ENCODE measurements around the gene HEPHL1.

The HEPHL1 gene

DNA sequence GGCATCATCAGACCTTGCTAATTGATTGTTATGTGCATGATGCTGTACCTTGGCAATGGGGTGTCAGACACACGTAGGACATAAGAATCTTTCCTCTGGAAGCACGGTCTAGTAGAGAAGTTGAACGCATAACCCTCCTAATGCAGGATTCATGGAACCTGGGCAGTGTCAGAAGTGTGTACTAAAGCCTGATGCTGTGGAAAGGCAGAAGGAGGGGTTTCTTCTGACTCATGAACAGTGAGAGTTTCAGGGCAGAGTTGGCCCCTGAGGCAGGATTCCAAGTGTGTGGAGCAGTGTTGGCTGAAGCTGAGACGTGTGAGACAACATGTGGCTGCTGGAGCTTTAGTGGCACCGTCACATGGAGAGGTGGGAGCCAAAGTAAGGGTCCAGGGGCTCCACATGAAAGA is 111.0 kb downstream of the HEPHL1 start:
- DNase-seq = no peak

DNA sequence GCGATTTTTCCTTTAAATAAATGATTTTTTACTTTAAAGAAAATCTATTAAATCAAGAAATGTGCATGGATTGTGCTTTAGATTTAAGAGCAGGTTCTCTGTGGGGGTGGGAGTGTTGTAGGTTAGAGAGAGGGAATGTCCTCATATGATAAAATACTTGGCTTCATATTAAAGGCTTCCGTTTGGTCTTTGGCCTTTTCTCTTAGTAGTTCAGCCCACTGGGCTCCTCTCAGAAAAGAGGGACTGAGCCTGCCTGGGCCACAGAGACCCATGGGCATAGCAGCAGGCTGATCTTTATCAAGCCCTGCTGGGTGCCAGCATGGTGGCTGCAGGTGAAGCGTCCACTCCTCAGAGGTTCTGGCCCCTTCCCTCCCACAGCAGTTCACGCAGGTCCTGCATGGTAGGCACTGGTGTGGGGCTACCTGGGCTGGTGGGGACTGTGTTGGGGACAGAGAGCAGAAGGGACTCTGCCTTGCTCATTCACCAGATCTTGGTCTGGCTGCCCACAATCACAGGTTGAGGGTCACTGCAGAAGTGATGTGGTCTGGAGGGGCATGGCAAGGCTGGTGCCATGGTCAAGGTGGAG is 111.8 kb downstream of the HEPHL1 start:
- DNase-seq = no peak

- DNase-seq = no peak
Measured at GRCh38 chr11:94133752-94134151, 112.6 kb downstream of the HEPHL1 start.

GRCh38 chr11:94134651-94135512 is 113.7 kb downstream of the HEPHL1 start:
- peak; percentile 25 for DNase-seq

GRCh38 chr11:94139416-94139815 is 118.3 kb downstream of the HEPHL1 start:
- DNase-seq = no peak

DNA sequence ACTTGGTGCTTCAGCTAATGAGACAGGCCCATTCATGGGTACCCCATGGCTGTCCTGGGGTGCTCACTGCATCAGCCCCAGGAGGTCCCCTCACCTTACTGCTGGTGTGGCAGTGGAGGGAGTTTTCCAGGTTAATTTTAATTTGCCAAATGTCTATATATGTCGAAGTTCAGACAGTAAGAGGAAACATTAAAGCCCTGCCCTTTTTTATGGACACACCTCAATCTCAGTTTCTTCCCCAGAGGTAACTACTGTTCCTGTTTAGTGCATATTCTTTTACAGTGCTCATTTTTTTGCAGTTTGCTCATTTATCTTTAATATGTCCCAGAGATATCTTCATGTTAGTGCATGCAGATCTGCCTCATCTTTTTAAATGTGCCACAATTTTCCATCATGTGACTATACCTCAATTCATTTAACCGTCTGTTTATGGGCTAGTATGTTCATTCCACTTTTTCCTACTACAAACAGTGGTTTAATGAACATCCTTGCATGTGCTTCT is 119.1 kb downstream of the HEPHL1 start:
- DNase-seq = no peak

- DNase-seq = no peak
Measured at GRCh38 chr11:94141511-94142307, 120.6 kb downstream of the HEPHL1 start.

- no peak for DNase-seq
Measured at GRCh38 chr11:94142308-94143281, 121.4 kb downstream of the HEPHL1 start.

DNA sequence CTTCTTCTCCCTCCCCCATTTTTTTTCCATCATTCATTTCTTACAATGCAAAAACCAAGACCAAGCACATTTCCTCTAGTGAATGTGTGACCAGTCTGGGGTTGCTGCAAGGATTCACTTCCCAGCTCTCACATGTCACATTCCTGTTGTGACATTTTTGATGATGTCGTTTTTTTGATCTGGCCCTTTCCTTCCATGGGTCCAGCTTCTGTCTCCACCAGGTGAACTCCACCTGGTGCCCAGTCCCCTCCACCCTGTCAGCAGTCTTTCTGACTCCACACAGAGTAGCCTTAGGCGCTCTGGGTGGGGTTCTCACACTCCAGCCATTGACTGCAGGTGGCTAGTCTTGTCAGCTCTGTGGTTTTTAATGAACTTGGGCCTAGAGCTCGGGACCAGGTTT is 123.1 kb downstream of the HEPHL1 start:
- DNase-seq = no peak

DNA sequence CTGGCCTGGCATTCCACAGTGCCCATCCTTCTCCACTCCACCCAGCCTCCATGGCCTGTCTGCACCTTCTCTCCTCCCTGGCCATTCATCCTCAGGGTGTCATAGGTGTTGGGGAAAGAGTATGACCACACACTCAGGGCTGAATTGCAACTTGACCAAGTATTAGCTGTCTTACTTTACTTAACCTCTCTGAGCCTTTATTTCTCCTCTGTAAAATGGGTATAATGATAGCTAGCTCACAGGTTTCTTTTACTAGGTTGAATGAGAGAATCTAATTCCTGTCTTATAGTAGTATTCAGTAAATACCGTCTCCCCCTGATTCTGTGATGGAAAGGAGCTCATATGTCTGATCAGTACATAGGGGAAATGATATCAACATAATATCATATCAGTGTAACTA is 123.5 kb downstream of the HEPHL1 start:
- no peak for DNase-seq

GRCh38 chr11:94145431-94145830 is 124.3 kb downstream of the HEPHL1 start:
- no peak for DNase-seq

- DNase-seq = no peak
Measured at GRCh38 chr11:94145916-94146315, 124.8 kb downstream of the HEPHL1 start.

DNA sequence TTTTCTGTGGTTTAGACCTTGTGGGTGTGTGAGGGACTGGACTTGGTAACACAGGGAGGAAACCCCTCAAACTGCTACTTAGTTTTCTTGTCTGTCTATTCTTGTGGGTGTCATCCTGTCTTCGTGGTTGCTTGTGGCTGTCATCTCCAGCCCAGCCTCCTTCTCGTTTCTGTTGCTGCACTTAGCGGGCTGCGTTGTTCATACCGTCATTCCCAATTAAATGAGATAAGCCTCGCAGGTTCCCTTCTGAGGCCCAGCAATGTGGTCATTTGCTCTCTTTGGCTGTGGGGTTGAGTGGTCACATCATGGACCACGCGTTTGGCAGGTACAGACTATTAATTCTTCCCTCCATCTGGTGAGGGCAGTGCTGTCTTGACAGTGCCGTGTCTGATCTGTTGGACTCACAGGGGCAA is 126.3 kb downstream of the HEPHL1 start:
- no peak for DNase-seq

DNA sequence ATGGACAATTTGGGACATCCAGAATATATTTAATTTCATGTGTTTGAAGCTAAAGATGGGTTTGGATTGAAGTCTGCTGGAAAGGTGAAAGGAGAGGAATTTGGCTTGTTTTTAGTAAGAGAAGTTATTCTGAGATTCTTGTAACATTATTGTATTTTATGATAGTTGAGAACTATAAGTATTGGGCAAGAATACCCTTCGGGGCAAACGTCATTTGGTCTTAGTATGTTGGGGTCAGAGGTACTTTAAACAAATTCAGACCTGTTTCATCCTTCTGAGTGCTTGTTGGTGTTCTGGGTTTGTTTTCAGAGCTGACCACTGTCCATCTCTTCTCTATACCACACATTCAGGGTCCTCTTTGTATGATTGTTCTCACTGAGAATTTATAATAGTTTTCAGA is 127.0 kb downstream of the HEPHL1 start:
- no peak for DNase-seq

GRCh38 chr11:94149431-94150017 is 128.4 kb downstream of the HEPHL1 start:
- DNase-seq = no peak

DNA sequence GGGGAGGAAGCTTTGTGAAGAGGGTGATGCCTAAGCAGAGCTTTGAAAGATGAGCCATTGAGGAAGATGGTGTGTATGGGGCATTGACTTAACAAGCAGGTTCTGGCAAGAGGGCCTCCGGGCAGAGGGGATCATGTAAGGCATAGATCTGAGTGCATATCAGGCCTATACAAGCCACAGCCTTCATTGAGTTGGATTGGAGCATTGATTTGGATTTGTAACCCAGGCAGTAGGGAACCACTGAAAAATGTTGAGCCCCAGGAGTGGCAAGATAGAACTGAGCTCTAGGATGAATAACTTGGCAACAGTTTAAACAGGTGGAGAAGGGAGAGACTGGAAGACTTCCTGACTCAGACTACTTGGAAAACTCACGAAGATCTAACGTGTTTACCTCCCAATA is 128.9 kb downstream of the HEPHL1 start:
- no peak for DNase-seq

GRCh38 chr11:94150704-94151685 is 129.8 kb downstream of the HEPHL1 start:
- no peak for DNase-seq

- no peak for DNase-seq
Measured at GRCh38 chr11:94151903-94152677, 130.9 kb downstream of the HEPHL1 start.

- DNase-seq = no peak
Measured at GRCh38 chr11:94152678-94153065, 131.5 kb downstream of the HEPHL1 start.

GRCh38 chr11:94153320-94153719 is 132.2 kb downstream of the HEPHL1 start:
- DNase-seq = no peak

Data from stimulated activated CD4-positive, alpha-beta T cell treated with anti-CD3 and anti-CD28 coated beads, Interleukin-12 subunit alpha, Interleukin-12 subunit beta, amount 100 ng/mL, for 4 hours (primary cell).